DMS53 treated with DMSO at 0.1 percent for 48 hours (cell line): ENCODE results near the gene SLC35B2.

Experiments used
- DNase-seq: peaks from one replicate; lab custom pipeline; 2025; ENCODE audit not compliant: unreplicated experiment; lab: John Stamatoyannopoulos, UW

Gene SLC35B2

GRCh38 chr6:44222486-44223318 lies 34.6 kb downstream of the SLC35B2 start:
- peak; percentile 35 for DNase-seq

- no peak for DNase-seq
These were observed 35.4 kb downstream of the SLC35B2 start for GRCh38 chr6:44221961-44222335.

- DNase-seq, result peak; percentile 29
These were observed 35.9 kb downstream of the SLC35B2 start for GRCh38 chr6:44221291-44221960.

DNA sequence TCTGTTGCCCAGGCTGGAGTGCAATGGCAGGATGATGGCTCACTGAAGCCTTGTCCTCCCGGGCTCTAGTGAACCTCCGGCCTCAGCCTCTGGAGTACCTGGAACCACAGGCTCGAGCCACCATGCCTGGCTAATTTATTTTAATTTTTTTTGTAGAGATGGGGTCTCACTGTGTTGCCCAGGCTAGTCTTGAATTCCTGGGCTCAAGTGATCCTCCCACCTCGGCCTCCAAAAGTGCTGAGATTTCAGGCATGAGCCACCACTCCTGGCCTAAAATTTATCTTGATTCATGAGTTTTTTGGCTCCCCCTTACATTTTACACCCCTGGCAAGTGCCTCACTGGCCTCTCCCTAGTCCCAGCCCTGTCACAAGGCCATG lies 36.4 kb downstream of the SLC35B2 start:
- DNase-seq, result no peak

DNA sequence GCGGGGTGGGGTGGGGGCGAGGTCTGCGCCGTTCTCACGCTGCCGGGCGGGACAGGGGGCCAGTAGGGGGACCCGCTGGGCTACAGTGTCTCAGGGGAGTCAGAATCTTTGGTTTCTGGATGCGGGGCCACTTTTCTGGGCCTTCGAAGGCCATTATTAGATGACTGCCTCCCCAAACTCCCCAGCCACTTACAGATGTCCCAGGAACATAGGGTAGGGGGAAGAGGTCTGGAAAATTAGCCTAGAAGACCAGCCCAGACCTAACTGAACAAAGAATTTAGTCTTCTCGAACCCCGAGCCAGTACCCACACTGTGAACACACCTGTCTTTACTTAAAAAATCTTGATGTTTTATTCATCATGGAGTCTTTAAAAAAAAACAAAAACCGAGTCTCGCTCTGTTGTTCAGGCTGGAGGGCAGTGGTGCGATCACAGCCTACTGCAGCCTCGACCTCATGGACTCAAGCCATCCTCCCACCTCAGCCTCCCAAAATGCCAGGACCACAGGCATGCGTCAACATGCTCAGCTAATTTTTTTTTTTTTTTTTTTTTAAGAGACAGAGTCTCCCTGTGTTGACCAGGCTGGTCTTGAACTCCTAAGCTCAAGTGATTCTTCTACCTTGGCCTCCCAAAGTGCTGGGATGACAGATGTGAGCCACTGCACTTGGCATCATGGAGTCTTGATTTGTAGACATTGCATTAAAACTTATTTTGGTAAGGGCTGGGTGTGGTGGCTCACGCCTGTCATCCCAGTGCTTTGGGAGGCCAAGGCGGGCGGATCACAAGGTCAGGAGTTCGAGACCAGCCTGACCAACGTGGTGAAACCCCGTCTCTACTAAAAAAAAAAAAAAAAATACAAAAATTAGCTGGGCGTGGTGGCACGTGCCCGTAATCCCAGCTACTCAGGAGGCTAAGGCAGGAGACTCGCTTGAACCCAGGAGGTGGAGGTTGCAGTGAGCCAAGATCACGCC lies 37.2 kb downstream of the SLC35B2 start:
- no peak for DNase-seq

DNA sequence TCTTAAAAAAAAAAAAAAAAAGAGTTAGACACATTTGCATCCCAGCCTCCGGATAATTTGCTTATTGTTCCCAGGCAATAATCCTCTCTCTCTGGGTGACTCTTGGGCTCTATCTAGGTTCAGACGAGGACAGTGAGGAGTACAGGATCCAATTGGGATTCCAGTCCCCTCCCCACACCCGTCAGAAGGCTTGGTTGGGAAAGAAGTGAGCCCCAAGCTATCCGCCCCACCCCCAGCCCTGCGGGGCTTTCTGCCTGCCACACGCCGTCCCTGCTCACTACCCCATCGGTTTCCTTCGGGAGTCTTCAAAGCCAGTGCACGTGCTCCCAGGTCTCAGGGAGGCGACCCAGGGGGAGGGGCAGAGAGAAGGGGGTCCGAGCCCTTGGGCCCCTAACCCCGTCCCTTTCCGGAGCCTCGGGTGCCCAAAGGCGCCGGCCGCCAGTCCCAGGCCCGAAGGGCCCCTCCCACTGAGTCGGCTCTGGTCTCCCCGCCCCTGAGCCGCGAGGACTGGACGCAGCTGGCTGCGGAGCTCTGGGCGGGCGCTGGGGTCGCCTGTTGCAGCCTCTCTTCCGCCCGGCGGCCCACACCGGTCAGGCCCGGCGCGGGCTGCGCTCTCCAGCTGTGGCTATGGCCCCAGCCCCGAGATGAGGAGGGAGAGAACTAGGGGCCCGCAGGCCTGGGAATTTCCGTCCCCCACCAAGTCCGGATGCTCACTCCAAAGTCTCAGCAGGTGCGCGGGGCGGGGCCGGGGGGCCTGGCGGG lies 38.1 kb downstream of the SLC35B2 start:
- DNase-seq, result peak; percentile 69

- no peak for DNase-seq
These were observed 39.8 kb downstream of the SLC35B2 start for GRCh38 chr6:44217332-44218143.

- DNase-seq, result no peak
These were observed 40.5 kb downstream of the SLC35B2 start, which contains the start of gene MYMX for GRCh38 chr6:44216677-44217331. MYMX (plus strand) TSS chr6:44216926; CDS start chr6:44217472, 546 bp downstream.

DNA sequence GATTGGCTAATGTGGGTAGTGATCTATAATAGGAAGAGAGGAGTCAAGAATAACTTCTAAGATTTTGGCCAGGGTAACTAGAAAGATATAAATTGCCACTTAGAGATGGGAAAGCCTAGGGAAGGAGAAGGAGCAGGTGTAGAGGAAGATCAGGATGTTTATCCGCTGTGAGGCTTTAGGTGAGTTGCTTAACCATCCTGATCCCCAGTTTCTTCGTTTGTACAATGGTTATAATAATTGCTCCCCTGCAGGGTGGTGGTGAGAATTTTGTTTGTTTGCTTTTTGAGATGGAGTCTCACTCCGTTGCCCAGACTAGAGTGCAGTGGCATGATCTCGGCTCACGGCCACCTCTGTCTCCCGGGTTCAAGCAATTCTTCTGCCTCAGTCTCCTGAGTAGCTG lies 43.0 kb downstream of the SLC35B2 start:
- DNase-seq, result no peak

DNA sequence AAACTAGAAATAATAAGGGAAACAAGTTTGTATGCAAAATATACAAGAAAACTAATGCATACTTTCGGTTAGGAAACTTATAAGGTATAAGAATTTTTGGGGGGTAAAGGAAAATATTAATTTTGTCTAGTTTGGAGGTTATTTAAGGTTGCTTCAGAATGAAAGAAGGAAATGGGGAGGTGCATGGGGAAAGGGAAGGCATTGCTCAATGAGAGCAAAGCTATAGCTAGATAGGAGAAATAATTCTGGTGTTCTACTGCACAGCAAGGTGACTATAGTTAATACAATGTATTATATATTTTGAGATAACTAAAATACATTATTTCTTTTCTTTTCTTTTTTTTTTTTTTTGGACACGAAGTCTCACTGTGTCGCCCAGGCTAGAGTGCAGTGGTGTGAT lies 46.0 kb downstream of the SLC35B2 start:
- DNase-seq, result no peak

DNA sequence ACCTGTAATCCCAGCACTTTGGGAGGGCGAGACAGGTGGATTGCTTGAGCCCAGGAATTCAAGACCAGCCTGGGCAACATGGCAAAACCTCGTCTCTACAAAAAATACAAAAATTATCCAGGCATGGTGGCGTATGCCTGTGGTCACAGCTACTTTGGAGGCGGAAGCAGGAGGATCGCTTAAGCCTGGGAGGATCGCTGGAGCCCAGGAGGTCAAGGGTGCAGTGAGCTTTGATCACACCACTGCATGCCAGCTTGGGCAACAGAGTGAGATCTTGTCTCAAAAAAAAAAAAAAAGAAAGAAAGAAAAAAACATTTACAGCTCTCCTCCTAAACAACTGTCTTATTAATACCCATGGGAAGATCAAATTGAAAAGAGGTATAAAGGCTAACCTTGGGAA lies 49.4 kb downstream of the SLC35B2 start:
- no peak for DNase-seq
